22Rv1 (cell line): ENCODE results near the gene KLB.

Experiments used
- CTCF ChIP-seq: fragments of 450-650 bp; IDR thresholded peaks from 2 replicates; pipeline ENCODE4 v1.5.1; 2017; ENCODE audit warnings: mild to moderate bottlenecking
- ZFX ChIP-seq: fragments of 450-650 bp; IDR thresholded peaks from 2 replicates; pipeline ENCODE4 v1.6.1; 2017; ENCODE audit warnings: antibody characterized with exemption, borderline replicate concordance

GRCh38 chr4:39450618-39451017 is 43.9 kb downstream of the KLB start:
- no peak for TF ChIP-seq CTCF
- no peak for TF ChIP-seq ZFX
